Mammary epithelial cell (primary cell): ENCODE results near the gene LDLRAD4.

Source experiments
- EZH2 ChIP-seq: IDR thresholded peaks from 2 replicates; pipeline ENCODE4 v1.6.1; 2012; ENCODE audit warnings: low read length, inconsistent platforms, borderline replicate concordance
- TF ChIP-seq, protein P1 (sequence below), 2 donors: IDR thresholded peaks in 1 of 2; conservative IDR thresholded peaks in 1 of 2; 2 replicates each; pipeline ENCODE4 v1.5.1; 2011 to 2012; ENCODE audit warnings: inconsistent platforms in 2 of 2, low read length in 2 of 2, mild to moderate bottlenecking in 2 of 2, control low read depth in 1 of 2, low read depth in 1 of 2; ENCODE audit not compliant: insufficient read depth in 1 of 2; ENCODE audit errors: extremely low read depth in 1 of 2

DNA sequence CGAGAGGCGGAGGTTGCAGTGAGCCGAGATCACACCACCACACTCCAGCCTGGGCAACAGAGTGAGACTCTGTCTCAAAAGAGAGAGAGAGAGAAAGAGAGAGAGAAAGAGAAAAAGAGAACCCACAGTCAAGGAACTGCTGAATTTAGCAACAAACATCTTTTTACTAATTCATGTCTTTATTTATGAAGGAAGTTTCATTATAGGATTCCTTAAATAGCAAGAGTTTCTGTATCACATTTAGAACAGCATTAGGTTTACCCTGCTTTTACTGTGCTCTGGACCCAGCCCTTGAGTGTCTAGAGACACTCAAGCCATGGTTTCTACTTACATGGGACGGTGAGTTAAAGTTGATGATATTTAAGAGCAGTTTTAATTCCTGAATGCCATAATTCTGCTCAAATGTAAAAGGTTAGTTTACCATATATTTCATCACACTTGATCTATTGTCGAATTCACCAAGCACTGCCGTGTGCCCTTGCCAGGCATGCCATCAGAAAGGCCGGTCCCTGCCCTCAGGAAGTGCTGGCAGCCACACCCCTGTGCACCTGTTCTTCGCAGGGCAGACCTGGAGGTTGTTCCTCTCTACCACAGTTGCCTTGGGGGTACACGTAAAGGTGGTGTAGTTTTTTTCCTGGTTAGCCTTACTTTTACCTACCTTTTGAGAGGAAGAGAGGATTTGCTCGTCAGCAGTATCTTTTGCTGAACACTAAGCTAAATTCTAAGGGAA is 153.3 kb downstream of the LDLRAD4 start:
- TF ChIP-seq, protein P1, sequence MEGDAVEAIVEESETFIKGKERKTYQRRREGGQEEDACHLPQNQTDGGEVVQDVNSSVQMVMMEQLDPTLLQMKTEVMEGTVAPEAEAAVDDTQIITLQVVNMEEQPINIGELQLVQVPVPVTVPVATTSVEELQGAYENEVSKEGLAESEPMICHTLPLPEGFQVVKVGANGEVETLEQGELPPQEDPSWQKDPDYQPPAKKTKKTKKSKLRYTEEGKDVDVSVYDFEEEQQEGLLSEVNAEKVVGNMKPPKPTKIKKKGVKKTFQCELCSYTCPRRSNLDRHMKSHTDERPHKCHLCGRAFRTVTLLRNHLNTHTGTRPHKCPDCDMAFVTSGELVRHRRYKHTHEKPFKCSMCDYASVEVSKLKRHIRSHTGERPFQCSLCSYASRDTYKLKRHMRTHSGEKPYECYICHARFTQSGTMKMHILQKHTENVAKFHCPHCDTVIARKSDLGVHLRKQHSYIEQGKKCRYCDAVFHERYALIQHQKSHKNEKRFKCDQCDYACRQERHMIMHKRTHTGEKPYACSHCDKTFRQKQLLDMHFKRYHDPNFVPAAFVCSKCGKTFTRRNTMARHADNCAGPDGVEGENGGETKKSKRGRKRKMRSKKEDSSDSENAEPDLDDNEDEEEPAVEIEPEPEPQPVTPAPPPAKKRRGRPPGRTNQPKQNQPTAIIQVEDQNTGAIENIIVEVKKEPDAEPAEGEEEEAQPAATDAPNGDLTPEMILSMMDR (conservative IDR thresholded peaks at IDR 0.05 in 1 of 2, IDR thresholded peaks at IDR 0.05 in 1 of 2; ENCODE audit: extremely low read depth in 1 of 2, insufficient read depth in 1 of 2, low read depth in 1 of 2, low read length in 2 of 2) = no peak
- no peak for TF ChIP-seq EZH2
